GM13976 (cell line): Measurements from ENCODE around the gene CCDC192.

Source experiments
- DNase-seq: peaks from one replicate; pipeline ENCODE4 v3.0.0; 2012; ENCODE audit warnings: low spot score
- CTCF ChIP-seq: IDR thresholded peaks from 2 replicates; pipeline ENCODE4 v1.5.1; 2012; ENCODE audit warnings: borderline replicate concordance, mild to moderate bottlenecking; ENCODE audit not compliant: insufficient read depth; ENCODE audit errors: extremely low read depth, missing control alignments, control extremely low read depth
- in situ Hi-C: fragments of 300-500 bp; cut with MboI; formaldehyde crosslinking; loops from one replicate; pipeline ENCODE4 v1.12.0; 2022; ENCODE audit warnings: low sequenced_read_pairs, mixed read lengths, inconsistent platforms; ENCODE audit not compliant: unreplicated experiment

Gene CCDC192

GRCh38 chr5:127936439-127936972, 233.3 kb downstream of the CCDC192 start:
- in situ Hi-C loops = no loop called here
- no peak for TF ChIP-seq CTCF
- peak; percentile 53 for DNase-seq

- no peak for DNase-seq
- no peak for TF ChIP-seq CTCF
- in situ Hi-C loops = no loop called here
Measured at GRCh38 chr5:127938746-127939145, 235.6 kb downstream of the CCDC192 start.

- in situ Hi-C loops = no loop called here
- no peak for TF ChIP-seq CTCF
- DNase-seq = no peak
Measured at GRCh38 chr5:127940854-127941253, 237.7 kb downstream of the CCDC192 start.

GRCh38 chr5:127941646-127942045, 238.5 kb downstream of the CCDC192 start:
- DNase-seq = no peak
- in situ Hi-C loops = no loop called here

GRCh38 chr5:127942246-127943060, 239.3 kb downstream of the CCDC192 start:
- no peak for TF ChIP-seq CTCF
- in situ Hi-C loops = no loop called here
- no peak for DNase-seq

More at GRCh38 chr5:127941646-127942045, 238.5 kb downstream of the CCDC192 start:
- TF ChIP-seq CTCF = no peak

GRCh38 chr5:127943061-127943371, 239.8 kb downstream of the CCDC192 start:
- in situ Hi-C loops = no loop called here
- no peak for TF ChIP-seq CTCF
- DNase-seq = no peak
